Ectodermal cell (in vitro differentiated cells): ENCODE measurements around the gene MYPOP.
"Not testable (repeated sequence)": the region's sequence is repeated elsewhere in the genome, so short reads cannot be mapped to it uniquely, and the experiment has no call there.

Source experiments
- H3K27ac ChIP-seq: 2 replicates; pipeline ENCODE4 v1.7.0; 2013; ENCODE audit warnings: mild to moderate bottlenecking, low read depth, low read length; ENCODE audit not compliant: insufficient read depth, poor library complexity, severe bottlenecking
- H3K27me3 ChIP-seq: 2 replicates; pipeline ENCODE4 v1.7.0; 2013; ENCODE audit warnings: mild to moderate bottlenecking, low read length; ENCODE audit not compliant: insufficient read depth, control insufficient read depth, poor library complexity, severe bottlenecking
- H3K36me3 ChIP-seq: one replicate; pipeline ENCODE4 v1.7.0; 2013; ENCODE audit warnings: low read length; ENCODE audit not compliant: control insufficient read depth, insufficient read depth
- H3K4me1 ChIP-seq: one replicate; pipeline ENCODE4 v1.7.0; 2013; ENCODE audit warnings: low read length; ENCODE audit not compliant: control insufficient read depth, insufficient read depth
- H3K4me3 ChIP-seq: 2 replicates; pipeline ENCODE4 v1.7.0; 2013; ENCODE audit warnings: low read depth, low read length, control low read depth; ENCODE audit not compliant: insufficient read depth
- H3K9me3 ChIP-seq: 2 replicates; pipeline ENCODE4 v1.7.0; 2013; ENCODE audit warnings: mild to moderate bottlenecking, low read length, moderate library complexity; ENCODE audit not compliant: control insufficient read depth
- WGBS, 2 experiments: methylation state at CpG; one replicate each; pipeline ENCODE4 v1.1.7; 2013; ENCODE audit warnings: missing lambda C conversion rate in 2 of 2; 5-methylcytosine and 5-hydroxymethylcytosine counted together

The MYPOP gene

GRCh38 chr19:45897261-45897812 is 5.1 kb downstream of the MYPOP start:
- no peak overlapping the region for H3K27ac ChIP-seq
- no peak overlapping the region for H3K4me3 ChIP-seq
- peaks cover 24% of the 10 kb centered on the region for H3K27me3 ChIP-seq
- H3K4me1 ChIP-seq: no peaks in the 10 kb centered on the region
- 90 to 96% methylated on average over 8 of the region's 8 CpGs for WGBS, 2 experiments
- no peaks in the 10 kb centered on the region for H3K9me3 ChIP-seq
- H3K36me3 ChIP-seq: peaks cover 15% of the 10 kb centered on the region

GRCh38 chr19:45895983-45896599 is 6.3 kb downstream of the MYPOP start:
- not testable (repeated sequence) for H3K9me3 ChIP-seq, H3K4me3 ChIP-seq, H3K27ac ChIP-seq, H3K4me1 ChIP-seq
- H3K36me3 ChIP-seq: peaks cover 15% of the 10 kb centered on the region
- peaks cover 11% of the 10 kb centered on the region for H3K27me3 ChIP-seq
- 95 to 96% methylated on average over 12 of the region's 12 CpGs for WGBS, 2 experiments

GRCh38 chr19:45895519-45895972 is 6.9 kb downstream of the MYPOP start:
- H3K36me3 ChIP-seq: peaks cover 13% of the 10 kb centered on the region
- 92% methylated on average over 9 of the region's 9 CpGs for WGBS, 2 experiments
- H3K4me1 ChIP-seq: no peaks in the 10 kb centered on the region
- H3K27me3 ChIP-seq: peaks cover 6% of the 10 kb centered on the region
- H3K9me3 ChIP-seq: no peaks in the 10 kb centered on the region
- no peak overlapping the region for H3K4me3 ChIP-seq
- H3K27ac ChIP-seq: no peak overlapping the region

- H3K4me3 ChIP-seq: no peak overlapping the region
- no peaks in the 10 kb centered on the region for H3K4me1 ChIP-seq
- no peaks in the 10 kb centered on the region for H3K9me3 ChIP-seq
- WGBS, 2 experiments: 83 to 93% methylated on average over 17 of the region's 17 CpGs
- no peaks in the 10 kb centered on the region for H3K36me3 ChIP-seq
- no peak overlapping the region for H3K27ac ChIP-seq
- H3K27me3 ChIP-seq: no peaks in the 10 kb centered on the region
Observed at GRCh38 chr19:45890877-45891276, 11.5 kb downstream of the MYPOP start.

- Histone ChIP-seq H3K4me3 (no peak overlapping the region), H3K4me1 (peaks cover 9% of the 10 kb centered on the region), H3K27ac (no peak overlapping the region), H3K9me3 (no peaks in the 10 kb centered on the region), H3K36me3 (peaks cover 4% of the 10 kb centered on the region), H3K27me3 (no peaks in the 10 kb centered on the region)
- 70 to 74% methylated on average over 6 of the region's 6 CpGs for WGBS, 2 experiments
Observed at GRCh38 chr19:45889210-45889885, 13.1 kb downstream of the MYPOP start.

GRCh38 chr19:45887200-45887710 is 15.2 kb downstream of the MYPOP start:
- Histone ChIP-seq H3K36me3 (peaks cover 9% of the 10 kb centered on the region), H3K9me3 (no peaks in the 10 kb centered on the region), H3K27ac (peak overlapping the region; percentile 87), H3K27me3 (no peaks in the 10 kb centered on the region), H3K4me1 (peaks cover 10% of the 10 kb centered on the region), H3K4me3 (peak overlapping the region; percentile 86)
- 52 to 61% methylated on average over 10 of the region's 10 CpGs for WGBS, 2 experiments

GRCh38 chr19:45886427-45887199 is 15.8 kb downstream of the MYPOP start:
- Histone ChIP-seq H3K9me3 (no peaks in the 10 kb centered on the region), H3K27ac (peak overlapping the region; percentile 87), H3K36me3 (peaks cover 9% of the 10 kb centered on the region), H3K4me3 (peak overlapping the region; percentile 86), H3K27me3 (no peaks in the 10 kb centered on the region), H3K4me1 (peaks cover 10% of the 10 kb centered on the region)
- WGBS, 2 experiments: 1 to 2% methylated on average over 32 of the region's 32 CpGs

DNA sequence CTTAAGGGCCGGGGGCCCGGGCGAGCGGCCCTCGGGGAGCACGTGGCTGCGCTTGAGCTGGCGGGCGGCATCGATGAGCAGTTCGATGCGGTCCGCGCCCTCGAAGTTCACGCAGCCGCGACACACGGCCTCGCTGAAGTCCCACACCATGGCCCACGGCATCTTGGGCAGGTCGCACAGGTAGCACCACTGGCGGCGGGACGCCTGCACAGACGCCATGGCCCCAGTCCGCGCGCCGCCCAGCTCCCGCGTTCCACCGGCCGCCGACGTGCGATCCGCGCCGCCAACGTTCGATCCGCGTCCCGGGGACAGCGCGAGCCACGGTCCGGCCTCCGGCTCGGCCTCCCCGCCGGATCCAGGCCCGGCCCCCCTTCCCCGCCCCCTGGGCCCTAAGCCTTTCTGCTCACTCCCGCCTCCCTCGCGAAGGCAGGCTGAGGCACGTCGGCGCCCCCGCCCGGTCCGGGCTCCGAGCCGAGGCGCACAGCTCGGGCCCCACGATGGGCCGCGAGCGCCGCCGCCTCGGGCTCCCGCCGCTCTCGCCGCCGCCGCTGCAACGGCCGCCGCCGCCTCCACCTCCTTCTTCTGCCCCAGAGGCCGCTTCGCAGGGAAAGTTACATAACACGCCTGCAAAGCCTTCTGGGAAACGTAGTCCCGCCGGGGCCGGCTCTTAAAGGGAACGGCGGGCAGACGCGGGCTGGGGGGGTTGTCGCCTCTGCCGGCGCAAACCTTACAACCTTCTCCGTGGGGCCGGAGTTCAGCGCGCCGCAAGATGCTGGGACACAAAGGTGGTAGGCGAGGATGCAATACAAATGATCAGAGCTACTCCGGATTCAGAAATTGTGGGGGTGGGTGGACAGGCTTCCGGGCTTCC is 16.6 kb downstream of the MYPOP start, which contains the start of gene IRF2BP1:
Gene IRF2BP1, minus strand, starts transcription at position 586 of the 871 bp plus-strand sequence. Its CDS starts 367 bp downstream, at position 219.
- 1% methylated on average over 107 of the region's 107 CpGs for whole genome bisulfite sequencing, 2 experiments

More for the DNA sequence above, 16.6 kb downstream of the MYPOP start, which contains the start of gene IRF2BP1:
- Histone ChIP-seq H3K27ac (peak within 1 kb of the TSS; percentile 87), H3K4me3 (peak within 1 kb of the TSS; percentile 86), H3K36me3 (peaks cover 9% of the 10 kb centered on the region), H3K4me1 (peaks cover 10% of the 10 kb centered on the region), H3K27me3 (no peaks in the 10 kb centered on the region), H3K9me3 (no peaks in the 10 kb centered on the region)
